OCI-LY1 (cell line): ENCODE results near the gene EBP.
A peak's percentile ranks its signal among the peaks of the same experiment; 100 is the strongest.
"Not testable (repeated sequence)": the region's sequence is repeated elsewhere in the genome, so short reads cannot be mapped to it uniquely, and the experiment has no call there.

Source experiments
- H2AFZ ChIP-seq: fragments of 200-600 bp; sonication (generic), shearing (Covaris generic); 2 replicates; pipeline ENCODE4 v1.6.0; 2014; ENCODE audit warnings: antibody characterized with exemption, mild to moderate bottlenecking, low read length
- H3F3A ChIP-seq: fragments of 200-600 bp; sonication (generic), shearing (Covaris generic); 2 replicates; pipeline ENCODE4 v1.6.0; 2014; ENCODE audit warnings: mild to moderate bottlenecking, antibody characterized with exemption, low read length, moderate library complexity; ENCODE audit not compliant: insufficient read depth
- H3K27ac ChIP-seq: fragments of 200-600 bp; sonication (generic); 2 replicates; pipeline ENCODE4 v1.5.1; 2014; ENCODE audit warnings: low read length, mixed run types, mild to moderate bottlenecking, low read depth; ENCODE audit not compliant: poor library complexity, severe bottlenecking
- H3K27me3 ChIP-seq: fragments of 200-600 bp; sonication (generic); 2 replicates; pipeline ENCODE4 v1.6.0; 2014; ENCODE audit warnings: antibody characterized with exemption, mild to moderate bottlenecking, low read length, moderate library complexity; ENCODE audit not compliant: insufficient read depth
- H3K36me3 ChIP-seq: fragments of 200-600 bp; sonication (generic); 2 replicates; pipeline ENCODE4 v1.6.1; 2014; ENCODE audit warnings: mild to moderate bottlenecking, antibody characterized with exemption, low read length, moderate library complexity, mixed read lengths; ENCODE audit not compliant: insufficient read depth
- H3K4me1 ChIP-seq: fragments of 200-600 bp; sonication (generic); 2 replicates; pipeline ENCODE4 v1.5.1; 2014; ENCODE audit warnings: mild to moderate bottlenecking, low read length, moderate library complexity; ENCODE audit not compliant: insufficient read depth, severe bottlenecking
- H3K4me2 ChIP-seq: fragments of 200-600 bp; sonication (generic), shearing (Covaris generic); 2 replicates; pipeline ENCODE4 v1.6.1; 2014; ENCODE audit warnings: low read length
- H3K4me3 ChIP-seq: fragments of 200-600 bp; sonication (generic); 2 replicates; pipeline ENCODE4 v1.5.1; 2014; ENCODE audit warnings: low read length, low read depth, mild to moderate bottlenecking, mixed read lengths; ENCODE audit not compliant: poor library complexity, severe bottlenecking
- H3K79me2 ChIP-seq: fragments of 200-600 bp; shearing (Covaris generic); 2 replicates; pipeline ENCODE4 v1.6.1; 2016; ENCODE audit warnings: mixed run types, low read length, mixed read lengths; ENCODE audit not compliant: insufficient read depth
- H3K9ac ChIP-seq: fragments of 200-600 bp; sonication (generic), shearing (Covaris generic); 2 replicates; pipeline ENCODE4 v1.6.1; 2014; ENCODE audit warnings: mild to moderate bottlenecking, low read length, mixed read lengths
- H3K9me2 ChIP-seq: fragments of 200-600 bp; sonication (generic), shearing (Covaris generic); 2 replicates; pipeline ENCODE4 v1.6.1; 2014; ENCODE audit warnings: low read depth, mild to moderate bottlenecking, low read length, mixed read lengths
- H3K9me3 ChIP-seq: fragments of 200-600 bp; shearing (Covaris generic); 2 replicates; pipeline ENCODE4 v1.6.1; 2014; ENCODE audit warnings: low read length, mixed read lengths
- H4K20me1 ChIP-seq: fragments of 200-600 bp; sonication (generic), shearing (Covaris generic); 2 replicates; pipeline ENCODE4 v1.6.0; 2016; ENCODE audit warnings: mild to moderate bottlenecking, low read length; ENCODE audit not compliant: insufficient read depth
- EZH2 ChIP-seq: fragments of 200-600 bp; sonication (generic), shearing (Covaris generic); IDR thresholded peaks from 2 replicates; pipeline ENCODE4 v1.8.0; 2017; ENCODE audit warnings: borderline replicate concordance, mixed run types, mild to moderate bottlenecking, antibody characterized with exemption, low read length, moderate library complexity, mixed read lengths
- TF ChIP-seq, protein P1 (sequence below): fragments of 200-600 bp; sonication (generic), shearing (Covaris generic); IDR thresholded peaks from 2 replicates; pipeline ENCODE4 v1.5.1; 2017; ENCODE audit warnings: mild to moderate bottlenecking, antibody characterized with exemption, low read length, moderate library complexity, mixed read lengths

EBP gene

DNA sequence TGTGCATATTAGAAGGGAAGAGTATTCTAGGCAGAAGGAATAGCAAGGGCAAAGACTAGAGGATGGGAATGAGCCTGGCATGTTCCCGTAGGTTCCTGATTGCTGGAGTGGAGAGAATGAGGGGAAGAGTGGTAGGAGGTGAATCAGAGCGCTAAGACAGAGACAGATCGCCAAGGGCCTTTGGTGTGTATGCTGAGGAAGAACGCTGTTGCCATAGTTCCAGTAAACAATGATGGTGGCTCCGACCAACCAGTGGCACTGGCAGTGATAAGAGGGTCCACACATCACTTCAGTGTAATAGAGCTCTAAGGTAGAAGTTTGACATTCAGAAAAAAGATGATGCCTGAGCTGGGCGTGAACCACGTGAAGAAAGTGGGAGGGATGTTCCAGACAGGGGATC, 18.9 kb downstream of the EBP start:
- TF ChIP-seq, protein P1, sequence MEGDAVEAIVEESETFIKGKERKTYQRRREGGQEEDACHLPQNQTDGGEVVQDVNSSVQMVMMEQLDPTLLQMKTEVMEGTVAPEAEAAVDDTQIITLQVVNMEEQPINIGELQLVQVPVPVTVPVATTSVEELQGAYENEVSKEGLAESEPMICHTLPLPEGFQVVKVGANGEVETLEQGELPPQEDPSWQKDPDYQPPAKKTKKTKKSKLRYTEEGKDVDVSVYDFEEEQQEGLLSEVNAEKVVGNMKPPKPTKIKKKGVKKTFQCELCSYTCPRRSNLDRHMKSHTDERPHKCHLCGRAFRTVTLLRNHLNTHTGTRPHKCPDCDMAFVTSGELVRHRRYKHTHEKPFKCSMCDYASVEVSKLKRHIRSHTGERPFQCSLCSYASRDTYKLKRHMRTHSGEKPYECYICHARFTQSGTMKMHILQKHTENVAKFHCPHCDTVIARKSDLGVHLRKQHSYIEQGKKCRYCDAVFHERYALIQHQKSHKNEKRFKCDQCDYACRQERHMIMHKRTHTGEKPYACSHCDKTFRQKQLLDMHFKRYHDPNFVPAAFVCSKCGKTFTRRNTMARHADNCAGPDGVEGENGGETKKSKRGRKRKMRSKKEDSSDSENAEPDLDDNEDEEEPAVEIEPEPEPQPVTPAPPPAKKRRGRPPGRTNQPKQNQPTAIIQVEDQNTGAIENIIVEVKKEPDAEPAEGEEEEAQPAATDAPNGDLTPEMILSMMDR = no peak
- no peak for TF ChIP-seq EZH2
- Histone ChIP-seq H3K9me2 (no peaks in the 10 kb centered on the region), H3K4me3 (peak overlapping the region; percentile 68), H3K4me2 (peak overlapping the region; percentile 88), H3K27me3 (no peaks in the 10 kb centered on the region), H3F3A (no peaks in the 10 kb centered on the region), H3K27ac (no peak overlapping the region), H4K20me1 (no peaks in the 10 kb centered on the region), H3K36me3 (peaks cover 11% of the 10 kb centered on the region; the same call in 1 of the 2 replicates), H3K79me2 (no peaks in the 10 kb centered on the region), H3K9me3 (no peaks in the 10 kb centered on the region), H3K9ac (peak overlapping the region; percentile 65), H3K4me1 (peaks cover 17% of the 10 kb centered on the region), H2AFZ (no peak overlapping the region)

DNA sequence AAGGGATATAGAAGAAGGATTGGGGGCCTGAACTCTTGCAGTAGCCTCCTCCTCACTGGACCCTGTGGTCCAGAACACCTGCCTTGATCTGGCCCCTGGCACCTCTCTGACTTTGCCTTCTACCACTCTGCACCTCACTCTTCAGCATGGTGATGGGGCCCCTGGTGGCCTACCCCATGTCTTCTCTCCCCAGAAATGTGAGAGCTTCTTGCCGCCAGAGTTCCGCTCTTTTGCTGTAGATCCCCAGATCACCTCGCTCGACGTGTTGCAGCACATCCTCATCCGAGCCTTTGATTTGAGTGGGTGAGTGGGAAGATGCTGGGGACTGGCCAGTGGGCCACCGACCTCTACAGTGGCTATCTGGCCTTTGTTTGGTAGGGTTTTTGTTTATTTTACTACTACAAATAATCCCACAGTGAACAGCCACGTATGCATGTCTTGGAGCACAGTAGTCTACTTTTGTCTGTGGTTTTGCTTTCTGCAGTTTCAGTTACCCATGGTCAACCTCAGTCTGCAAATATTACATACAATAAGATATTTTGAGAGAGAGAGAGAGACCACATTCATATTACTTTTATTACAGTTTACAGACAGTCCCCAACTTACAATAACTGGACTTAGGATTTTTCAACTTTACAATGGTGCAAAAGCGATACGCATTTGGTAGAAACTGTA, 19.7 kb downstream of the EBP start:
- no peak overlapping the region for H3K9ac ChIP-seq
- peaks cover 11% of the 10 kb centered on the region; the same call in 1 of the 2 replicates for H3K36me3 ChIP-seq
- H2AFZ ChIP-seq = no peak overlapping the region
- TF ChIP-seq, protein P1 = no peak
- no peak for TF ChIP-seq EZH2
- H3K4me2 ChIP-seq = peak overlapping the region; percentile 88; the same call in 1 of the 2 replicates
- H3K27me3 ChIP-seq = no peaks in the 10 kb centered on the region
- no peaks in the 10 kb centered on the region for H4K20me1 ChIP-seq
- H3K9me2 ChIP-seq = no peaks in the 10 kb centered on the region
- H3K4me3 ChIP-seq = no peak overlapping the region
- H3K9me3 ChIP-seq = no peaks in the 10 kb centered on the region
- no peaks in the 10 kb centered on the region for H3K79me2 ChIP-seq
- H3F3A ChIP-seq = no peaks in the 10 kb centered on the region
- peaks cover 17% of the 10 kb centered on the region for H3K4me1 ChIP-seq
- H3K27ac ChIP-seq = no peak overlapping the region

DNA sequence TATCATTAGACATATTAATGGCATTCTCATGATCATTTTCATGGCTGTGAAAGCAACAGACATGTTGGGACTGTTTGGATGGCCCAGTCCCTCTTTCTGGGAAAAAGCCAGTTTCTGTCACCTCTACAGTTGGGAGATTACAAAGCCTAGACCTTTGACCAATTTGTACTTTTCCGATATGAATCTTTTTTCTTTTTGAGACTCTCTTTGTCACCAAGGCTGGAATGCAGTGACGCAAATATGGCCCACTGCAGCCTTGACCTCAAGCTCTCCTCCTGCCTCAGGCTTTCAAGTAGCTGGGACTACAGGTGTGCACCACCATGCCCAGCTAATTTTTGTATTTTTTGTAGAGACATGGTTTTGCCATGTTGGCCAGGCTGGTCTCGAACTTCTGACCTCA, 27.3 kb downstream of the EBP start:
- H3K4me2 ChIP-seq = no peak overlapping the region
- H3K27ac ChIP-seq = no peak overlapping the region
- H3K9ac ChIP-seq = no peak overlapping the region
- H3K9me2 ChIP-seq = no peaks in the 10 kb centered on the region
- no peak overlapping the region for H2AFZ ChIP-seq
- H3K9me3 ChIP-seq = no peaks in the 10 kb centered on the region
- TF ChIP-seq, protein P1 = no peak
- TF ChIP-seq EZH2 = no peak
- no peaks in the 10 kb centered on the region for H4K20me1 ChIP-seq
- H3K4me1 ChIP-seq = no peaks in the 10 kb centered on the region
- no peak overlapping the region for H3K4me3 ChIP-seq
- no peaks in the 10 kb centered on the region for H3K27me3 ChIP-seq
- peaks cover 12% of the 10 kb centered on the region for H3K36me3 ChIP-seq
- no peaks in the 10 kb centered on the region for H3F3A ChIP-seq
- H3K79me2 ChIP-seq = no peaks in the 10 kb centered on the region

DNA sequence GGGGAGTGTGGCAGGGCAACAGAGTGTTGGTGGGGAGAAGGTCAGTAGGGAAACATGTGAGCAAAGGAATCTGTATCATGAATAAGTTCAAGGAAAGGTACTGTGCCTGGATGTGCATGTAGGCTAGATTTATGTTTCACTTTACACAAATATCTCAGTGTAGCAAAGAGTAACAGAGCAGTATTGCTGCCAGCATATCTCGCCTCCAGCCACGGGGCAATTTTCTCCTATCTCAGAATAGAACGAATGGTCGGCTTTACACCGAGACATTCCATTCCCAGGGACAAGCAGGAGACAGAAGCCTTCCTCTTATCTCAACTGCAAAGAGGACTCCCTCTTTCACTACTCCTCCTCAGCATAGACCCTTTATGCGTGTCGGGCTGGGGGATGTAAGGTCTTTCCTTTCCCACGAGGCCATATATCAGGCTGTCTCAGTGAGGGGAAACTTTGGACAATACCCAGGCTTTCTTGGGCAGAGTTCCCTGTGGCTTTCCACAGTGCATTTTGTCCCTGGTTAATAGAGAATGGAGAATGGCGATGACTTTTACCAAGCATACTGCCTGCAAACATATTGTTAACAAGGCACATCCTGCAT, 34.2 kb downstream of the EBP start:
- not testable (repeated sequence) for H3K79me2 ChIP-seq, H4K20me1 ChIP-seq, H3K27me3 ChIP-seq, H3K9me3 ChIP-seq, H3K4me1 ChIP-seq, H3K9me2 ChIP-seq, H2AFZ ChIP-seq, H3K27ac ChIP-seq, H3F3A ChIP-seq, H3K4me2 ChIP-seq, H3K9ac ChIP-seq, H3K4me3 ChIP-seq
- peaks cover 24% of the 10 kb centered on the region for H3K36me3 ChIP-seq
